Ishikawa (cell line): Measurements from ENCODE around the gene PARD3B.

Experiments
- MAX ChIP-seq: IDR thresholded peaks from 2 replicates; pipeline ENCODE4 v1.6.1; 2012
- REST ChIP-seq: IDR thresholded peaks from 2 replicates; pipeline ENCODE4 v1.6.1; 2012; ENCODE audit warnings: low read depth, mild to moderate bottlenecking
- TAF1 ChIP-seq: IDR thresholded peaks from 2 replicates; pipeline ENCODE4 v1.6.1; 2012; ENCODE audit warnings: low read depth, mild to moderate bottlenecking
- TCF12 ChIP-seq: IDR thresholded peaks from 2 replicates; pipeline ENCODE4 v1.6.1; 2012; ENCODE audit warnings: low read depth

GRCh38 chr2:205511641-205512040, 966.4 kb downstream of the PARD3B start:
- TF ChIP-seq REST (no peak), TAF1 (no peak), MAX (no peak), TCF12 (no peak)
